GM18498 (cell line): ENCODE measurements around the gene PDLIM4.

Experiments
- ATAC-seq: cut with Tn5 transposase; IDR thresholded peaks from one replicate; pipeline ENCODE4 v1.9.1; 2021; ENCODE audit warnings: mild to moderate bottlenecking, moderate library complexity; ENCODE audit not compliant: unreplicated experiment

The PDLIM4 gene

DNA sequence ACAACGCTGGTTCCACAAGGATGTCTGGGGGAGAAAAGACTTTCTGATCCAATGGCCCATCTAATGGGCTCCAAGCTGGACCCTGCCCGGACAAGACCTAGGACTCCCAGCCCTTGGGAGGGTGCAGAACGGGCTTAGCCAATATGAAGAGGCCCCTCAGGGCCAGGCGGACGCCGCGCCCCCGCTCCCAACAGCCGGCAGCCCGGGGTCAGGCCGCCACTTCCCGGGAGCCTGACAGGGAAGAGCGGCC lies 30.3 kb upstream of the PDLIM4 start:
- ATAC-seq: no peak

DNA sequence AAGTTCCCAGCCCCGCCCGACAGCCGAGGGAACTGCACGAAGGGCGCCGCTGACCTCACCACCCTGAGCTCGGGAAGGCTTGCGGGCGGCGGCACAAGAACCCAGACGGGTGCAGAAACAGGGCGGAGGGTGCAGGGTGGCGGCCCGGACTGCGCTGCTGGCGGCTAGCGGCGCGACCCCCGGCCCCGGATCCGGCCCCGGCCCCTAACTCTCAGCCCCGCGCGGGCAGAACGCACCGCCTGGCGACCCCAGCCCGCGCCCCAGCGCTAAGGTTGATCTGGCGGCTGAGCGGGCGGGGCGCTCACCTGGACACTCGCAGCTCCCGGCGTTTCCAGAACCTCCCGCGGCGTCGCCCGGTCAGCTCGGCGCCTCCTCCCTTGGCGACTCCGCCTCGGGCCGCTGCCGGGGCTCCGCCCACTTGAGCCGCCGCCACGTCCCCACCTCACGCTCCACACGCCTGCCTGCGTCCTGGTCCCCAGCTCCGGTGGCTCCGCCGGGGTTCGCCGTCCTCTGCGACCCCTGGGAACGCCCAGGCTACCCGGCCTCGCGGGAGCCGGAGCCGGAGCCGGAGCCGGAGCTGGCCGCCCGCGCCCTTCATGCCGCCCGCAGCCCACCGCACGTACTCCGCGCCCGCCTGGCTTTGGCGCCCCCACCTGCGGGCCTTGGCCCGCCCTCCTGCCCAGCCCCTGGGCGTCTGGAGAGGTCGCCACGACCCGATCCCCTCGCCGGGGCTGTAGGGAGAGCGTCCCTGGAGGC lies 29.8 kb upstream of the PDLIM4 start, which contains the start of gene P4HA2:
Gene P4HA2, minus strand, starts transcription at position 369 of the 756 bp plus-strand sequence. CDS start 9,227 bp downstream, outside the sequence.
- ATAC-seq: peak; percentile 95

DNA sequence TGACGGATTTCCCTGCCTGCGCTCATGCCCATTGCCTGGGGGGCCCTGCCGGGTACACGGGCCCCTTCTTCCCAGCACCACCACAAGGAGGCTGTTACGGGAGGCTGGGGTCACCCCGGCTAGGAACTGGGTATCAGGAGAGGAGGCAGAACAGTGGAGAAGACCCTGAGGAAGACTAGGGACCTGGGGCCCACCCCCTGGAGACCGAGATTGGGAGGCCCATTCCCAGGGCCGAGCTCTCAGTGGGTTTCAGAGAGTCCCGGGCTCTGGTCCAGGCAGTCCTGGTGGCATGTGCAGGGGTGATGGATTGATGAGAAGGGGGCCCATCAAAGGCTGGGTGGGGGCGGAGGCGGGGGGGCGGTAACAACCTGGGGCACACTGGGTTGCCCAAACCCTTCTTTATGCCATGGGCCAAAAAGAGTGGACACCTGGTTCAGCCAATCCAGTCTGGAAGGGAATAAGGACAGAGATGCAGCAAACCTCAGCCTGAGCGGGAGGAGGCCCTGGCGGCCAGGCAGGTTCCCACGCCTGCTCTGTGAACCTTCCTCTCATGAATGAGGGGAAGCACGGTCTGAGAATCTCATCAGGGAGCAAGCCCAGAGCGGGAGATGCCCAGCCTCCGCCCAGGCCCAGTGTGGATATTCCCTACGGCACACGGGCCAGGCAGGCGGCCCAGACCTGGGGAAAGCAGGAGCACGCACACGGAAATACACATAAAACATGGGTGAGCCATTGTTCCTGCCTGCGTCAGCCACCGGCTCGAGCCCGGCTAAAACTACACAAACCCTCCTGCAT lies 29.1 kb upstream of the PDLIM4 start:
- ATAC-seq: no peak

DNA sequence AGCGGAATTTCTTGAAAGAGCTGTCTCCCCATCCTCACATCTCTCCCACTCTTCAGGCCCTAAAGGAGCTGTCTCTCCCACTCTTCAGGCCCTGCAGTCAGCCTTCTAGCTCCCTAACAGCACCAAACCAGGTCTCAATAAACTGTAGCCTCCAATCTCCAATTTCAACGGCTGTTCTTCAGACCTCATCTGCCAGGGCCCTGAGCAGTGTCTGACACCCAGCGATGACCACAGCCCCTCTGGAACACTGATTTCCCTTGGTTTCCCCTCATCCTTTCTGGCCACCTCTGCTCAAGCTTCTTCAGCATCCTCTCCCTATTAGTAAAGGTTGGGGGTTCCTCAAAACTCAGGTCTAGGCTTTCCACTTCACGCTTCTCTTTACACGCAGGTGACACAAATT lies 28.3 kb upstream of the PDLIM4 start:
- no peak for ATAC-seq

DNA sequence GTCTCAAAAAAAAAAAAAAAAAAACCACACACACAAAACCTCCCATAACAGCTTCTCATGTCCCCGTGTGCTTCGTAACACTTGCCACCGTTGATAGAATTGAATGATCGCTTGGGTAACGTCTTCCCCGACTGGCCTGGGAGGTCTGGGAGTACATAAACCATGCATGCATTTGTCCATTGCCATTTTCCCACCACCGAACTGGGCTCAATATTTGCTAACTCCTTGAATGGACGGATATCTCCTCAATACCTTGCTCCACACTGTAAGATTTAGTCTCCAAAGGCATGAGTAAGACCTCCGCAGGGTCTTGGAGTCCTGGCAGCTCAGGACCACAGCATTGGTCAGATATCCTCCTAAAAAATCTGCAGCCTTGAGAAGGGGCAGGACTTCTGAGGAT lies 26.6 kb upstream of the PDLIM4 start:
- ATAC-seq: no peak

DNA sequence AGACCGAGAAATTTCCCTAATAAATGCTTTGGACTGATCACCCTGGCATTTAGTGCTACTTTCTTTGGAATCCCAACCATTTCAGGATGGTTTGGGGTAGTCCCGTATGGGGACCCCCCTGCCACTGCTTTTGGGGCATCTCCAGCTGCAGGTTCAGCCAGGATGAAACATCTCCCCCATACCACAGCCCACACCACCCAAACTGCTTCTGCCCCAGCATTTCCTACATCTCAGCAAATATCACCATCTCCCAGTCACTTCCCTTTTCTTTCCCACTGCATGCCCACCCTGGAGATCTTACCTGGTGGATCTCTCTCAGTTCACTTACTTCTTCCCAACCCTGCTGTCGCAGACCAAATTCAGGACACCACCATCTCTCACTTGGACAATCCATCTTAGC lies 25.0 kb upstream of the PDLIM4 start:
- ATAC-seq: no peak

DNA sequence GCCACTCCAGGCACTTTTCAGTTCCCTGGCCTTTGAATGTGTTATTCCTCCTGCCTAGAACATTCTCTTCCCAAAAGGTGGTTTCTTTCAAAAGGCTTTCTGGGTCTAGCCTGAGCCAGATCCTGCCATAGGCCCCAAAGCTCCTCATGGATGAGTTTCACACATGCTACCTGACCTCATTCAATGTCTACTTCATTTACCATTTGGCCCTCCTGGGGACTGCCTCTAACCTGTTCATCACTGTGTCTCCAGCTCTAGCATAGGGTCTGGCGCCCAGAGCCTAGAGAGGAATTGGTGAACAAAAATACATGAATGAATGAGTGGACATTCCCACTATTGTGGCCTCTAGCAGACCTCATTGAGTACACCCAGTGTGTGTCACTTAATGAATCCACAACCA lies 24.4 kb upstream of the PDLIM4 start:
- no peak for ATAC-seq

DNA sequence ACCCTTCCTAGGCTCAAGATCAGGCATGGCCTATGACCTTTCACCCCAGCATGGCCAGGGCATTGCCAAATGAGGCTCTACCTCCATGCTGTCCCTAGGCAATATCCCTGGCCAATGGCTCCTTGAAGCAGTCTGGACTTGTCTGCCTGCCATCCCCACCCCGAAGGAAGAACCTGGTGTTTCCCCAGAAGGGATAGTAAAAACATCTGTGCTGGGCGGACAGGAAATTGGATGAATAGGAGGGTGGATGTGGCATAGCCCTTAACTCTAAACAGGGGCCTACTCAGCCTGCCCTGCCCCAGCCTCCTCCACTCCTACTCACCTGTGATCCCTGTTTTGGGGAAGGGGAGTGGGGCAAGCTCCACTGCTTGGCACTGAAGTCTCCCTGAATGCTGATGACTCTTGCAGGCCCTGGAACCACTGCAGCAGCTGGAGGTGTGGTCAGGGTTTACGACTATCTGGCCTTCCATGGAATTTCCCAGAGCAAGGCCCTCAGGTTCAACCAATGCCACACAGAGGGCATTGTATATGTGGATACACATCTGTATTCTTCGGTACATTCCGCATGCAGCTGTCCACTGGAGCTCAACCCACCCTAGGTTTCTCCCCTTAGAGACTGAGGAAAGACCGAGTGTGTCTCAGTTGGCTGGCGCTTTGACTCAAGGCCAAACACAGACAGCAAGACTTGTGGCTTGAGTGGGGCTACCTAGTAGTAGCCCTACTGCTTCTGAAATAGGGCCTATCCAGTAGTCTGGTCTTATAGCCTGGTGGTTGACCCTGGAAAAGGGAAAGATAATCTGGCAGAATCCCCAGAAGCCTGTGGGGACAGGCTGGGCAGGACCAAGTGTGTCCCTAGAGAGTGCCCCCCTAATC lies 23.4 kb upstream of the PDLIM4 start:
- ATAC-seq: no peak

DNA sequence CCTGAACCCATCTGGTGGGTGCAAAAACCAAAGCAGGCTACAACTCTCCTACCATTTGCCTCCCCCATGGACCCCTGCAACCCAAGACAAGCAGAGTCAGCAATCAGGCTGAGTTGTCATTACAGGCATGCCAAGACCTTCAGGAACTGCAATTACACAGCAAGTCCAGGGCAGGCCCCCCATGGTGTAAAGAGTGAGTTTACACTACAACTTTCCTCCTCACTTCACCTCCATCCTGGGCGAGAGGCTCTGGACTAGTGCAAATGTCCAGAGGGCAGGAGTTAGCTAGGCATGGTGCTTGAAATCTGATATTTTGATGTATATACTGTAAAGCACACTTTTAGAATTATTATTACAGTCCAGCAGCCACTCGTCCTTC lies 22.8 kb upstream of the PDLIM4 start:
- no peak for ATAC-seq

DNA sequence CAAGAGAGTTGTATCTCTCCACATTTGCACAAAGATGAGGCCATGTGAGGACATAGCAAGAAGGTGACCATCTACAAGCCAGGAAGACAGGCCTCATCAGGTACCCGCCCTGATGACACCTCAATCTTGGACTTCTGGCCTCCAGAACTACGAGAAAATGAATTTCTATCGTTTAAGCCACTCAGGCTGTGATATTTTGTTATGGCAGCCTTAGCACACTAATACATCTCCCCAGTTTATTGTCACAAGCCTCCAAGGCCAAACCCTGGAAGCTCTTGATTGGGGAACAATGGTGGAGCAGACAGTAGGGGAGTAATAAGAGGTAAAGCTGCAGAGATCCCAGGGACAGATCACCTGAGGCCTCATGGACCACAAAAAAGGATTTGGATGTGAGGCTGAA lies 22.2 kb upstream of the PDLIM4 start:
- no peak for ATAC-seq

DNA sequence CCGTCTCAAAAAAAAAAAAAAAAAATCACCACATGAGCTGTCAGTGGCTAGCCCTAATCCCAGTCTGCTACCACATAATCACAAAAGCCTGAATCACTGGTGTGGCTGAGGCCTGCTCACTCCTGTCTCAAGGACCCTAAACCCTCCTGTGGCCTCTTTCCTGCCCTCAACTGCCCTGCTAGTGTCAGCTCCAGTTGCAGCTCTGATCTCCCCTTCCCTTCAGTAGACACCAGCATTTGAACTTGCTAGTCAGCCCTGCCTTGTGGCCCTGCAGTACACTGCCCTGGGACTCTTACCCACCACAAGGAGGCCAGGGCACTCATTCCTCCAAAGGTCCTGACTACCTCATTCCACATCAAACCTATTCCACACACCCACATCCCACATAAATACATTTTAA lies 20.4 kb upstream of the PDLIM4 start:
- no peak for ATAC-seq

DNA sequence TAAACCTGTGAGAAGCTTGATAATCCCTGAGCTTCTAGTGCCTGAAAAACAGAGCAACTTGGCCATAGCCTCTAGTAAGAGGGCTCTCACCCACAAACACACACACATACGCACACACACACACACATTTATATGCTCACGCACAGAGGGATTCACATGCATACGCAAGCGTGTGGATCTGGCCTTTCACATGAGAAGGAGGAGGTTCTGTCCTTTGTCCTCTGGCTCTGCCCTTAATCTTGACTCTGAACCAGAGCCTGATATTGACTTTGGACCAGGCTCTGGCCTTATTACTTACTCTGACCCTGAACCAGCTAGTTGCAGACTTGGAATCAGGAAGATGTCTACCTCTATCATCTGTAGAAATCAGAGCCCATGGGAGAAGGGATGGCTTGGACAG lies 19.8 kb upstream of the PDLIM4 start:
- no peak for ATAC-seq

DNA sequence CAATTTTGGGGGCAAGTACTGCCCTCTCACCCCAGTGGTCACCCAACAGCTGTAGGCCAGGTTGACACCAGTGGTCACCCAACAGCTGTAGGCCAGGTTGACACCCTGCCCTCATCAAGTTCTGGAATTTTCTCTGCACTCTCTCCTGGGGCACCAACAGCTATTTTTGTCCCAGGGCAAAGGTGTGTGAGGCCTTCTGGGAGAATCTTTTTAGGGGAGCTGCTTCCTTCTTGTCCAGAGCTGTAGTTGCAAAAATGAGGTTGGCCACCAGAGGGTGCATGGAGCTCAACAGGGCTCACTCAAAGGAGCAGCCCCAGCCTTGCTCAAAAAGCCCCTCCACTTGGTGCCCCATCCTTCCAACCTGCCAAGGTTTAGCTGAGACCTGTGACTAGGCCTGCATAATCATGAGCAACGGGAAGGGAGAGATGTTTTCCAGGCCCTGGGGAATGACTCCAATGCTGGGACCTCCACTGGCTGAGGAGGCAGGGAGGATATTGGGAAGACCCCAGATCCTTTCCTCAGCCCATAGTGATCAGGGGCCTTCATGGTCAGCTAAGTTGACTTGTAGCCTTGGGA lies 19.2 kb upstream of the PDLIM4 start:
- peak; percentile 71 for ATAC-seq

DNA sequence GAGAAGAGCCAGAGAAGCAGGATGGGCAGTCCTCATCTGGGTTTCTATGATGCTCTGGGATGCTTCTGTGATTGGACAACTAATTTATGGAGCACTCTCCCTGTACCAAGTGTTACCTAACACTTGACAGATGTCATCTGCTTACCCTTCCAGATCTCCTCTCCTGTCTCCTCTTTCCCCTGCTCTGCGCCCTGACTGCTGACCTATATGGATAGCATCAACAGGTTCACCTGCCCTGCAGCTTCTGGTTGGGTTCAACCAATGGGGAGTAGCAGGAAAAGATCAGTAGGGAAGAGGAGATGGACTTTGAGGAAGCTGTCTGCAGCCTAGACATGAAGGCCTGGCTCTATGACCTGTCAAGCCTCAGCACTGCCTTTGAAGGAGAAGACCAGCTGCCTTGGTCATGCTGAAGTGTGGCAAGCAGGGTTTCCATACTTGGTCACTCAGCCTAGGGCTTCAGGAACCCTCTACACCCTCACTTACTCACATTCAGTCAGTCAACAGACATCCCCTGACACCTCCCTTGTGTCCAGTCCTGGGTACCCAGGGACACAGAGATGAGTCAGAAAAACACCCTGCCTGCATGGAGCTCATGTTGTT lies 18.5 kb upstream of the PDLIM4 start:
- no peak for ATAC-seq

DNA sequence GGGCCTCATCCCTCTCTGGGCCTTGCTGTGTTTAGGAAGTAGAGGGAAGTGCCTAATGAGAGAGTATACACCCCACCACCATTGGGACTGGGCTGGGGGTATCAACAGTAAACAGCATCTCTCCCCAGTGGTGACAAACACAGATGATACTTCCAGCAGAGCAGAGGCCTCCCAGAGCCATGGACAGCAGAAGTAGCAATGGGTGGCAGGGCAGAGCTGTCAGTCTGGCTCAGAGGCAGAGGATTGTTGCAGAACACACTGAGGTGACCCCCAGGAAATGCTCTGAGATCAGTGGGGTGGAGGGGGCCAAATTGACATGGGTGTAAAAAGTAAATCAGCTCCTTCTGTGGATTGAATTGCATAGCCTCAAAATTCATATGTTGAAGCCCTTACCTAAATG lies 17.7 kb upstream of the PDLIM4 start:
- ATAC-seq: no peak

DNA sequence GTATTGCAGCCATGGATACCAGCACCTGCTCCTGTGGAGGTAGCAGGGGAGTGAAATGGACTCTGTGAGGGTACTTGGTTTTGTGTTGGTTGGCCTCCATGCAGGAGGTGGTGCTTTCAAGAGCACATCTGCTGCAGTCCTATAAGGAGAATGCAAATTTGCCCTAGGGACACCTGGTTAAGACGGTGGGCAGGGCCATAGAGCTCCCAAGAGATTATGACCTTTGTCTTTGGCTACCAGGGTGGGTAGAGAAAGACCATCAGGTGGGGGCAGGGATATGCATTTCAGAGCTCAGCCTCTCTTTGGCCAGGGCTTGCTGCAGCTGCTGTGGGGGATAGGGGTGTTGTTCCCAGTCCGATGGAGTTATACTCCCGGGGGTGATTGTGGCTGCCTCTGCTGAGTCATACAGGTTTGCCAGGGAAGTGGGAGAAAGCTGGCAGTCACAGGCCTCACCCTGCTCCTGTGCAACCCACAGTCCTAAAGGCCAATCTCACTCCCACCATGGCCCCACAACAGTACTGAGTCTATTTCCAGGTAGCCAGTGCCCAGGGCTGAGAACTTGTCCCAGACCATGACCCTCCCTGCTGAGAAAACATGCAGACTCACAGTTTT lies 14.0 kb upstream of the PDLIM4 start:
- no peak for ATAC-seq

DNA sequence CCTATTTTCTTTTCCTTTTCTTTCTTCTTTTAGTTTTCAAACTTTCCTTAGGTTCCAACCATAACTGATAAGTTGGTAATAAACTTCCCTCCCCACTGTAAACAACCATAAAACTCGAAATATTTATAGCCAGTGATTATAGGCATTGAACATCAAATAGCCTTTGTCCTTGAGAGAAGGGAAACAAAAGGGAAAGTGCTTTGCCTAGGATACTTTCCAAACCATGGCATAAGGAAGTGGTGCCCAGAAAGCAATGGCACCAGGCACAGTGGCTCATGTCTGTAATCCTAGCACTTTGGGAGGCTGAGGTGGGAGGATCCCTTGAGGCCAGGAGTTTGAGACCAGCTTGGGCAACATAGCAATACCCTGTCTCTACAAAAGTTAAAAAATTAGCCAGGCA lies 11.9 kb upstream of the PDLIM4 start:
- ATAC-seq: no peak

DNA sequence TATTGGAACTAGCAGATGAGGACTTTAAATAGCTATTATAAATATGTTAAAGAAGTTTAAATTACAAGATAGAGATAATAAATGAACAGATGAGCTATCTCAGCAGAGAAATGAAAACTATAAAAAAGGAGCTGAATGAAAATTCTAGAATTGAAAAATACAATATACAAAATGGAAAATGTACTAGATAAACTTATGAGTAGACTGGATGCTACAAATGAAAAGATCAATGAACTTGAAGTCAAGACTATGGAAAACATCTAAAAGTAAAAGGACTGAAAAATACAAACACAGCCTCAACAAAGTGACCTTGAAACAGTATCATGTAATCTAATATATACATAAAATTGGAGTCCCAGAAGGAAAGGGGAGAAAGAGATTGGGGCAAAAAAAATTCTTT lies 10.7 kb upstream of the PDLIM4 start:
- no peak for ATAC-seq

DNA sequence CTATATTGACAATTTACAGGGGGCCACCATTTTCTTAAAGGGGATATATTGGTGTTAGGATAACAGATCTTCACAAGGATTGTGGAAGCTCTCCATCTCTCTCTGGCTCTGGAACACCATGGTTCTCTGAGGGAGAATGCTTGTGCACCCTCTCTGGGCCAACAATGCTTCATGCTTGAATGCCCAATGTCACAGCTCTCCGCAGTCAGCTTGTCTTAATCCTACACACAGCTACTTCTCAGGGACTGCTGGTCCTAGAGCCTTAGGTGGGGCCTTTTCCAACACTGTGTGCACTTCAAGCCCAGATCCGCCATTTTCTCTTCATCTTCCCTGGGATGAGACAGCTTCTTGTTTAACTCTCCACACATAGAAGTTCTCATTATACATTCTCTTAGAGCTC lies 6.9 kb upstream of the PDLIM4 start:
- ATAC-seq: no peak

DNA sequence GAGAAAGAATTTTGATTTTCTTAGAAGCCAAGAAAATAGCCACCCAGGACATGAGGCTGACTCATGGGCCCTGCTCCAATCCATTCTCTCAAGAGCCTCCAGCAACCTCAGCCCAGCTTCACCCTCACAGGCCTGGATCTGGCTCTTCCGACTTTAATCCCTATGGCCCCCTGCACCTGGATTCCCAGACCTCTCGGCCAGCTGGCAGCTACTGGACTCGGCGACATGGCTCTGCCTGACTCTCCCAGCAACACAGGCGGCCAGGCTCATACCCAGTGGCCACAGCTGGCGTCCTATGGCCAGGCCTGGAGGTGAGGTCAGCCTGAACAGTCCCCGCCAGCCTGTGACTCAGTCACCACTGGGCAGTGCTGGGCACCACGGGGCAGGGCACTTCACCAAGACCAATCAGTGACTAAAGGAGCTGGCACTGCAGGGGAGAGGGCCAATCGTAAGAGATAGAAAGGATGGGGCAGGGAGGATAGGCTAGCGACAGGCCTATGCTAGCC lies 6.2 kb upstream of the PDLIM4 start:
- no peak for ATAC-seq
